HCT116 (cell line): Measurements from ENCODE around the gene EPHX1. TPM values are rescaled to one million over a fixed set of nuclear protein-coding genes. Genes with fewer than 3 reads are reported as not detected.

Experiments
- ATAC-seq: fragments of 200-7000 bp; cut with Tn5 transposase; 2 replicates; pipeline ENCODE4 v1.9.1; 2020; ENCODE audit warnings: mild to moderate bottlenecking, moderate library complexity
- BruUV-seq: library from RNA; stranded (reverse); fragments of 400-500 nt; replicated peaks from 2 replicates; lab custom pipeline; 2021; lab: Mats Ljungman, UMichigan
- CTCF ChIA-PET: fragments of 300-600 bp; sonication (Branson Sonifier 250); formaldehyde crosslinking; loops from one replicate; lab custom pipeline; 2021; ENCODE audit warnings: antibody characterized with exemption; lab: Charles Lee
- POLR2A ChIA-PET: fragments of 300-600, 350-600 bp; sonication (Branson Sonifier 250); formaldehyde crosslinking; loops from one replicate; lab custom pipeline; 2021; ENCODE audit warnings: antibody characterized with exemption; lab: Charles Lee
- RAD21 ChIA-PET, 2 experiments: fragments of 300-600 bp; sonication (Branson Sonifier 250); formaldehyde crosslinking; loops; one replicate each; lab custom pipeline; 2023; ENCODE audit warnings: low total read pairs in 2 of 2; ENCODE audit not compliant: uncharacterized antibody in 2 of 2, unreplicated experiment in 2 of 2, low non-redundant PET in 1 of 2; lab: Charles Lee
- DNase-seq: peaks from one replicate; pipeline ENCODE4 v3.0.0-alpha.2; 2010; ENCODE audit warnings: low read depth, low spot score
- H2AFZ ChIP-seq: fragments of 200-600 bp; shearing (Covaris generic), sonication (generic); 2 replicates; pipeline ENCODE4 v1.6.1; 2017; ENCODE audit warnings: low read depth, mixed run types, mixed read lengths, antibody characterized with exemption, low read length; ENCODE audit not compliant: poor library complexity, severe bottlenecking
- H3K27ac ChIP-seq: 2 replicates; pipeline ENCODE4 v1.5.1; 2012; ENCODE audit warnings: low read depth, low read length
- H3K27me3 ChIP-seq: fragments of 200-600 bp; sonication (generic); 2 replicates; pipeline ENCODE4 v1.6.1; 2016; ENCODE audit warnings: mixed run types, low read length, mixed read lengths; ENCODE audit not compliant: insufficient read depth
- H3K36me3 ChIP-seq, 2 experiments: fragments of 200-500 bp in 1 of 2; fragments of 200-600 bp in 1 of 2; sonication (Bioruptor generic) in 1 of 2; sonication (generic) in 1 of 2; 2 replicates each; pipeline versions ENCODE4 v1.5.1 to v1.6.1; 2014 to 2016; ENCODE audit warnings: low read length in 2 of 2, inconsistent platforms in 1 of 2, mixed read lengths in 1 of 2, mixed run types in 1 of 2; ENCODE audit not compliant: insufficient read depth in 2 of 2, control insufficient read depth in 1 of 2
- H3K4me1 ChIP-seq, 2 experiments: fragments of 200-600 bp in 1 of 2; sonication (generic) in 1 of 2; 2 replicates each; pipeline versions ENCODE4 v1.5.1 to v1.6.1; 2012 to 2017; ENCODE audit warnings: low read length in 2 of 2, inconsistent platforms in 1 of 2, mild to moderate bottlenecking in 1 of 2, mixed read lengths in 1 of 2, mixed run types in 1 of 2, moderate library complexity in 1 of 2; ENCODE audit not compliant: insufficient read depth in 2 of 2, control insufficient read depth in 1 of 2
- H3K4me2 ChIP-seq: fragments of 200-600 bp; sonication (generic); 2 replicates; pipeline ENCODE4 v1.6.1; 2017; ENCODE audit warnings: mixed run types, low read length, mixed read lengths
- H3K4me3 ChIP-seq, 2 experiments: fragments of 200-600 bp in 1 of 2; sonication (generic) in 1 of 2; replicated peaks in 1 of 2; 2 replicates each; pipeline ENCODE4 v1.5.1; 2011 to 2016; ENCODE audit warnings: low read length in 2 of 2, control low read depth in 1 of 2, low read depth in 1 of 2, mild to moderate bottlenecking in 1 of 2, mixed read lengths in 1 of 2, mixed run types in 1 of 2
- H3K79me2 ChIP-seq: fragments of 200-600 bp; sonication (generic); 2 replicates; pipeline ENCODE4 v1.6.1; 2017; ENCODE audit warnings: mild to moderate bottlenecking, mixed run types, low read length, moderate library complexity, mixed read lengths; ENCODE audit not compliant: insufficient read depth
- H3K9ac ChIP-seq: fragments of 200-600 bp; sonication (generic); 2 replicates; pipeline ENCODE4 v1.6.1; 2016; ENCODE audit warnings: low read length, mixed read lengths
- H3K9me2 ChIP-seq: fragments of 200-600 bp; sonication (generic), shearing (Covaris generic); 2 replicates; pipeline ENCODE4 v1.6.1; 2017; ENCODE audit warnings: mixed run types, mild to moderate bottlenecking, moderate library complexity; ENCODE audit not compliant: insufficient read depth
- H3K9me3 ChIP-seq, 2 experiments: fragments of 200-500 bp in 1 of 2; fragments of 200-600 bp in 1 of 2; sonication (Bioruptor generic) in 1 of 2; sonication (generic) in 1 of 2; 2 replicates each; pipeline ENCODE4 v1.6.1; 2014 to 2017; ENCODE audit warnings: low read length in 2 of 2, mixed read lengths in 2 of 2, inconsistent platforms in 1 of 2, low read depth in 1 of 2, mild to moderate bottlenecking in 1 of 2, mixed run types in 1 of 2, moderate library complexity in 1 of 2; ENCODE audit not compliant: control insufficient read depth in 1 of 2, insufficient read depth in 1 of 2
- H4K20me1 ChIP-seq: fragments of 200-600 bp; sonication (generic), shearing (Covaris generic); 2 replicates; pipeline ENCODE4 v1.6.1; 2017; ENCODE audit warnings: mixed run types, mild to moderate bottlenecking, moderate library complexity; ENCODE audit not compliant: insufficient read depth
- CEBPB ChIP-seq: IDR thresholded peaks from 2 replicates; pipeline ENCODE4 v1.6.1; 2012; ENCODE audit warnings: low read depth
- EZH2phosphoT487 ChIP-seq: fragments of 200-600 bp; IDR thresholded peaks from 2 replicates; pipeline ENCODE4 v1.6.1; 2018; ENCODE audit warnings: antibody characterized with exemption, borderline replicate concordance
- JUND ChIP-seq: IDR thresholded peaks from 2 replicates; pipeline ENCODE4 v1.6.1; 2012
- POLR2AphosphoS5 ChIP-seq: IDR thresholded peaks from 2 replicates; pipeline ENCODE4 v1.6.1; 2011; ENCODE audit warnings: mild to moderate bottlenecking, low read depth, low read length, moderate library complexity
- RAD21 ChIP-seq: IDR thresholded peaks from 2 replicates; pipeline ENCODE4 v1.6.1; 2012; ENCODE audit warnings: low read depth, mild to moderate bottlenecking
- SIN3A ChIP-seq: IDR thresholded peaks from 2 replicates; pipeline ENCODE4 v1.6.1; 2012; ENCODE audit warnings: low read depth
- SP1 ChIP-seq: IDR thresholded peaks from 2 replicates; pipeline ENCODE4 v1.6.1; 2012; ENCODE audit warnings: low read depth
- SRF ChIP-seq: IDR thresholded peaks from 2 replicates; pipeline ENCODE4 v1.6.1; 2012; ENCODE audit warnings: low read depth
- YY1 ChIP-seq: IDR thresholded peaks from 2 replicates; pipeline ENCODE4 v1.6.1; 2011; ENCODE audit warnings: low read length, low read depth, moderate library complexity, mild to moderate bottlenecking; ENCODE audit not compliant: insufficient replicate concordance; ENCODE audit errors: extremely low read depth
- ZNF274 ChIP-seq: fragments of 200-500 bp; sonication (Bioruptor generic); IDR thresholded peaks from 2 replicates; pipeline ENCODE4 v1.6.1; 2014; ENCODE audit warnings: mild to moderate bottlenecking, low read depth, low read length, inconsistent platforms
- intact Hi-C: fragments of 100-400 bp; cut with micrococcal nuclease; formaldehyde crosslinking; loops from 2 replicates; pipeline ENCODE4 v1.10.0; 2022
- total RNA-seq: library from RNA; stranded (reverse); gene quantifications from one replicate; pipeline ENCODE4 v1.2.1, GENCODE V29; 2021; ENCODE audit not compliant: unreplicated experiment
- TF ChIP-seq, protein P1 (sequence below): IDR thresholded peaks from 2 replicates; pipeline ENCODE4 v1.6.1; 2012; ENCODE audit warnings: low read depth
- TF ChIP-seq, protein P2 (sequence below): IDR thresholded peaks from 2 replicates; pipeline ENCODE4 v1.6.1; 2011; ENCODE audit warnings: mild to moderate bottlenecking, low read length, moderate library complexity; ENCODE audit not compliant: insufficient replicate concordance; ENCODE audit errors: extremely low read depth
- TF ChIP-seq, protein P3 (sequence below): IDR thresholded peaks from 2 replicates; pipeline ENCODE4 v1.6.1; 2012

Gene EPHX1
- total RNA-seq, 1 experiment from 2014 or later, result 44.6 TPM

DNA sequence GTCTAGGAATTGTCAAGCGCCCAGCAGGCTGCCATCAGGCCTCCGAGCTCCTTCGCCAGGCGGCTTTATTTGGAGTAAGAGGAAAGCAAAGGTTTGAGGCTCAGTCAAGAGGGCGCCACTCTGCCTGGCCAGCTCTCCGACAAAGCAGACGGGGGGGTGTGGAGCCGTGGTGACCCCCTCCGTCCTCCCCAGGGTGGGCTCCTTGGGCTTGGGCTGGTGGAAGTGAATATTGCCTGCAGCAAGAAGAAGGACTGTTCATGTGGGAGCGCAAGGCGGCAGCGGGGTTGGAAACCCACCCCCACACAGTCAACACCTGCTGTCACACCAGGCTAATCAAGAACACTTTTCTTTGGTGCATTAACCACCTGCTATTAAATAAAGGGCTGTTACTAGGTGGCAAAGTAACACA, 14.6 kb downstream of the EPHX1 start:
- H3K27ac ChIP-seq, result no peak overlapping the region

More for the DNA sequence above, 14.6 kb downstream of the EPHX1 start:
- Histone ChIP-seq H3K27me3 (no peaks in the 10 kb centered on the region), H3K9ac (no peak overlapping the region), H3K4me1 (no peaks in the 10 kb centered on the region), H3K9me2 (no peaks in the 10 kb centered on the region), H2AFZ (no peak overlapping the region), H3K36me3 (no peaks in the 10 kb centered on the region), H3K4me2 (no peak overlapping the region), H3K79me2 (no peaks in the 10 kb centered on the region), H3K4me3 (no peak overlapping the region), H3K9me3 (no peaks in the 10 kb centered on the region), H4K20me1 (no peaks in the 10 kb centered on the region)
- ChIA-PET POLR2A (no interaction called here), CTCF (no interaction called here), RAD21 (no interaction called here)
- TF ChIP-seq ZNF274 (no peak), CEBPB (no peak), RAD21 (no peak), SIN3A (no peak), SRF (no peak), JUND (no peak), EZH2phosphoT487 (no peak), YY1 (no peak), SP1 (no peak), POLR2AphosphoS5 (no peak)
- TF ChIP-seq, protein P1, sequence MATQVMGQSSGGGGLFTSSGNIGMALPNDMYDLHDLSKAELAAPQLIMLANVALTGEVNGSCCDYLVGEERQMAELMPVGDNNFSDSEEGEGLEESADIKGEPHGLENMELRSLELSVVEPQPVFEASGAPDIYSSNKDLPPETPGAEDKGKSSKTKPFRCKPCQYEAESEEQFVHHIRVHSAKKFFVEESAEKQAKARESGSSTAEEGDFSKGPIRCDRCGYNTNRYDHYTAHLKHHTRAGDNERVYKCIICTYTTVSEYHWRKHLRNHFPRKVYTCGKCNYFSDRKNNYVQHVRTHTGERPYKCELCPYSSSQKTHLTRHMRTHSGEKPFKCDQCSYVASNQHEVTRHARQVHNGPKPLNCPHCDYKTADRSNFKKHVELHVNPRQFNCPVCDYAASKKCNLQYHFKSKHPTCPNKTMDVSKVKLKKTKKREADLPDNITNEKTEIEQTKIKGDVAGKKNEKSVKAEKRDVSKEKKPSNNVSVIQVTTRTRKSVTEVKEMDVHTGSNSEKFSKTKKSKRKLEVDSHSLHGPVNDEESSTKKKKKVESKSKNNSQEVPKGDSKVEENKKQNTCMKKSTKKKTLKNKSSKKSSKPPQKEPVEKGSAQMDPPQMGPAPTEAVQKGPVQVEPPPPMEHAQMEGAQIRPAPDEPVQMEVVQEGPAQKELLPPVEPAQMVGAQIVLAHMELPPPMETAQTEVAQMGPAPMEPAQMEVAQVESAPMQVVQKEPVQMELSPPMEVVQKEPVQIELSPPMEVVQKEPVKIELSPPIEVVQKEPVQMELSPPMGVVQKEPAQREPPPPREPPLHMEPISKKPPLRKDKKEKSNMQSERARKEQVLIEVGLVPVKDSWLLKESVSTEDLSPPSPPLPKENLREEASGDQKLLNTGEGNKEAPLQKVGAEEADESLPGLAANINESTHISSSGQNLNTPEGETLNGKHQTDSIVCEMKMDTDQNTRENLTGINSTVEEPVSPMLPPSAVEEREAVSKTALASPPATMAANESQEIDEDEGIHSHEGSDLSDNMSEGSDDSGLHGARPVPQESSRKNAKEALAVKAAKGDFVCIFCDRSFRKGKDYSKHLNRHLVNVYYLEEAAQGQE, result no peak
- TF ChIP-seq, protein P2, sequence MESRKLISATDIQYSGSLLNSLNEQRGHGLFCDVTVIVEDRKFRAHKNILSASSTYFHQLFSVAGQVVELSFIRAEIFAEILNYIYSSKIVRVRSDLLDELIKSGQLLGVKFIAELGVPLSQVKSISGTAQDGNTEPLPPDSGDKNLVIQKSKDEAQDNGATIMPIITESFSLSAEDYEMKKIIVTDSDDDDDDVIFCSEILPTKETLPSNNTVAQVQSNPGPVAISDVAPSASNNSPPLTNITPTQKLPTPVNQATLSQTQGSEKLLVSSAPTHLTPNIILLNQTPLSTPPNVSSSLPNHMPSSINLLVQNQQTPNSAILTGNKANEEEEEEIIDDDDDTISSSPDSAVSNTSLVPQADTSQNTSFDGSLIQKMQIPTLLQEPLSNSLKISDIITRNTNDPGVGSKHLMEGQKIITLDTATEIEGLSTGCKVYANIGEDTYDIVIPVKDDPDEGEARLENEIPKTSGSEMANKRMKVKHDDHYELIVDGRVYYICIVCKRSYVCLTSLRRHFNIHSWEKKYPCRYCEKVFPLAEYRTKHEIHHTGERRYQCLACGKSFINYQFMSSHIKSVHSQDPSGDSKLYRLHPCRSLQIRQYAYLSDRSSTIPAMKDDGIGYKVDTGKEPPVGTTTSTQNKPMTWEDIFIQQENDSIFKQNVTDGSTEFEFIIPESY, result no peak
- TF ChIP-seq, protein P3, sequence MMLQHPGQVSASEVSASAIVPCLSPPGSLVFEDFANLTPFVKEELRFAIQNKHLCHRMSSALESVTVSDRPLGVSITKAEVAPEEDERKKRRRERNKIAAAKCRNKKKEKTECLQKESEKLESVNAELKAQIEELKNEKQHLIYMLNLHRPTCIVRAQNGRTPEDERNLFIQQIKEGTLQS, result no peak
- intact Hi-C loops, result no loop called here
- DNase-seq, result no peak
- no TSS peak for BruUV-seq
- ATAC-seq, result no peak
